ENCODE measurements around the gene PDLIM5.

- TF ChIP-seq CTCF (IDR thresholded peaks at IDR 0.05 in 4 of 5, conservative IDR thresholded peaks at IDR 0.05 in 1 of 5) (no peak), POLR2A (IDR thresholded peaks at IDR 0.05) (no peak)
Measured at GRCh38 chr4:94507708-94508107, 56.0 kb downstream of the PDLIM5 start.
